ENCODE results near the gene PLA2G4B. TPM values are rescaled to one million over a fixed set of nuclear protein-coding genes. Genes with fewer than 3 reads are reported as not detected.

Gene PLA2G4B
- total RNA-seq, 5 donors from 2014 or later (not counting 1 experiment from before 2014, with no cell fraction given) = 32.0 to 55.8 (median 44.9) TPM

DNA sequence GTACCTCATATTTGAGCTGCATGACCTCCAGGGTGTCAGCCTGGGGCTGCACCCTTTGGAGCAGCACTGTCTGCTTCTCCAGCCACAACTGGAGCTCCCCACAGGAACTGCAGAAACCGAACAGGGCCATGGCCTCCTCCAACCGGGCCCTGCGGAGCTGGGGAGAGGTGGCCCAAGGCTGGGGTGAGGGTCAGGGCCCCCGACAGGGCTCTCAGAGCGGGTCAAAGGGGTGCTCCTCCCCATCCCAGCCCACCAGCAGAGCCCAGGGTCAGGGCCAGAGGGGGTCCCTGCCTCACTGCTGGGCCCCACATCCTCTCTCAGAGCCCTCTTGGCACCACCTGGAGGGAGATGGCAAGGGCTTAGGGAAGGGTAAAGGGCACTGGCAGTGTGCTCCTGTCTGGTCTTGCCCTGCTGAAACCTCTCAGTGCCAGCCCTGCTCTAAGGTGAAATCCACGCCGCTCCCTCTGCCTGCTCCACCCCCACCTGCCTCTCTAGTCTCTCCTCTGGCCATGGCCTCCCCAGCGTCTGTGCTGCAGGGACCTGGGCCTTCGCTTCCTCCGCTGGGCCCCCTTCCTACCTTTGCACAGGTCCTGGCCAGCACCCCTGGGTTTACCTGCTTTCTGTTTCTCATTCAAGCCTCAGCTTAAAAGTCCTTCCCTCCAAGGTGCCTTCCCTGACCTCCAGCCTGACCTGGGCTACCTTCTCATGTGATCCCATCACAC is 41.7 kb downstream of the PLA2G4B start:
- peaks cover 0 to 39% of the 10 kb centered on the region in 2 experiments for H3K27me3 ChIP-seq (replicated peaks in 1 of 2; ENCODE audit: control insufficient read depth in 2 of 2, extremely low read depth in 1 of 2, insufficient read depth in 2 of 2, low read length in 1 of 2)
- DNase-seq (no peak), ATAC-seq (replicated peaks in 1 of 4) (no peak)
- CTCF ChIA-PET = interaction anchor here in 1 of 2 donors (0.6 kb wide), 1 partner anchor 108 kb away, joined by 9 read pairs; no protein-coding TSS in a partner anchor
- H3K4me1 ChIP-seq (ENCODE audit: control insufficient read depth in 1 of 2, extremely low read depth in 1 of 2, insufficient read depth in 2 of 2, low read length in 2 of 2) = peaks cover 2 to 12% of the 10 kb centered on the region in 2 experiments
- H3K9me3 ChIP-seq = no peaks in the 10 kb centered on the region
- H3K9me3 Mint-ChIP-seq = no peaks in the 10 kb centered on the region
- no peaks in the 10 kb centered on the region for H3K36me3 Mint-ChIP-seq
- peaks cover 6 to 13% (median 12%) of the 10 kb centered on the region in 3 donors for H3K4me1 Mint-ChIP-seq
- no peaks in the 10 kb centered on the region for H3K36me3 ChIP-seq (ENCODE audit: control insufficient read depth in 2 of 2, extremely low read depth in 1 of 2, insufficient read depth in 1 of 2, low read length in 1 of 2)
- peaks cover 13 to 15% of the 10 kb centered on the region in 2 donors for H3K27me3 Mint-ChIP-seq
- no peak overlapping the region for H3K4me3 Mint-ChIP-seq
- no peak overlapping the region for H3K27ac ChIP-seq (ENCODE audit: low read length)
- POLR2A ChIA-PET = no interaction called here
- no peak overlapping the region for H3K4me3 ChIP-seq (ENCODE audit: control insufficient read depth in 1 of 2, extremely low read depth in 1 of 2, low read length in 1 of 2)
- no peak overlapping the region for H3K27ac Mint-ChIP-seq
- 98% methylated on average over 6 of the region's 10 CpGs for WGBS (ENCODE audit: insufficient coverage)

DNA sequence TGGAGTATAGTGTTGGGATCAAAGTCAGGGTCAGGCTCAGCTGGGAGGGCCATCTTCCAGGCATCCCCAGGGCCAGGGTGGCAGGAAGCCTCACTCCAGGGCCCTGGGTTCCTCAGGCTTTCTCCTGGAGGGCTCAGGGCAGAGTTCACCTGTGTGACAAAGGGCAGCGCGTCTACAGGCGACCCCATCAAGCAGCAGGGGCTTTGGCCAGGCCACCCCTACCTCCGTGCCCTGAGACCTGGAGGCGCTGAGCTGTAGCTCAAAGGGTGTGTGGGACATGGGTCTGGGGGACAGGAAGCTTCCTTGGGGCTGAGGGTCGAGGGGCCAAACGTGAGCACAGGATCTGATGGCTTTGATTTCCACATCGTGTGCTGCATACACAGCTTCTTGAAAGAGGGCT is 42.4 kb downstream of the PLA2G4B start:
- peaks cover 0 to 39% of the 10 kb centered on the region in 2 experiments for H3K27me3 ChIP-seq (replicated peaks in 1 of 2; ENCODE audit: control insufficient read depth in 2 of 2, extremely low read depth in 1 of 2, insufficient read depth in 2 of 2, low read length in 1 of 2)
- Mint-ChIP-seq H3K36me3 (no peaks in the 10 kb centered on the region), H3K27ac (no peak overlapping the region), H3K4me1 (peaks cover 6 to 16% (median 15%) of the 10 kb centered on the region in 3 donors), H3K27me3 (peaks cover 13 to 15% of the 10 kb centered on the region in 2 donors), H3K4me3 (peak overlapping the region; percentile 17 to 65 (median 62)), H3K9me3 (no peaks in the 10 kb centered on the region)
- H3K36me3 ChIP-seq (ENCODE audit: control insufficient read depth in 2 of 2, extremely low read depth in 1 of 2, insufficient read depth in 1 of 2, low read length in 1 of 2) = no peaks in the 10 kb centered on the region
- POLR2A ChIA-PET = no interaction called here
- H3K9me3 ChIP-seq = no peaks in the 10 kb centered on the region
- no peak overlapping the region for H3K27ac ChIP-seq (ENCODE audit: low read length)
- WGBS (ENCODE audit: insufficient coverage) = 93% methylated on average over 3 of the region's 8 CpGs
- ATAC-seq (replicated peaks in 1 of 4) = no peak
- no peak for DNase-seq
- H3K4me3 ChIP-seq (ENCODE audit: control insufficient read depth in 1 of 2, extremely low read depth in 1 of 2, low read length in 1 of 2) = no peak overlapping the region
- peaks cover 2 to 12% of the 10 kb centered on the region in 2 experiments for H3K4me1 ChIP-seq (ENCODE audit: control insufficient read depth in 1 of 2, extremely low read depth in 1 of 2, insufficient read depth in 2 of 2, low read length in 2 of 2)
- CTCF ChIA-PET = interaction anchor here (0.6 kb wide), 2 partner anchors 70 to 184 kb away, joined by 3 to 6 read pairs; no protein-coding TSS in a partner anchor

GRCh38 chr15:41881550-41881919 is 42.9 kb downstream of the PLA2G4B start:
- H3K27me3 Mint-ChIP-seq = peaks cover 13 to 15% of the 10 kb centered on the region in 2 donors
- no peaks in the 10 kb centered on the region for H3K36me3 Mint-ChIP-seq
- ATAC-seq (replicated peaks in 1 of 4) (peak in 2 of 4 experiments; percentile 11), DNase-seq (no peak)
- no peaks in the 10 kb centered on the region for H3K9me3 ChIP-seq
- peaks cover 6 to 16% (median 15%) of the 10 kb centered on the region in 3 donors for H3K4me1 Mint-ChIP-seq
- H3K27me3 ChIP-seq (replicated peaks in 1 of 2; ENCODE audit: control insufficient read depth in 2 of 2, extremely low read depth in 1 of 2, insufficient read depth in 2 of 2, low read length in 1 of 2) = peaks cover 0 to 39% of the 10 kb centered on the region in 2 experiments
- no peak overlapping the region for H3K27ac ChIP-seq (ENCODE audit: low read length)
- WGBS (ENCODE audit: insufficient coverage) = 57% methylated on average over 9 of the region's 10 CpGs
- H3K4me3 ChIP-seq (ENCODE audit: control insufficient read depth in 1 of 2, extremely low read depth in 1 of 2, low read length in 1 of 2) = no peak overlapping the region
- H3K4me3 Mint-ChIP-seq = peak overlapping the region; percentile 17 to 65 (median 62)
- H3K9me3 Mint-ChIP-seq = no peaks in the 10 kb centered on the region
- POLR2A ChIA-PET = no interaction called here
- H3K27ac Mint-ChIP-seq = no peak overlapping the region
- H3K4me1 ChIP-seq (ENCODE audit: control insufficient read depth in 1 of 2, extremely low read depth in 1 of 2, insufficient read depth in 2 of 2, low read length in 2 of 2) = peaks cover 2 to 12% of the 10 kb centered on the region in 2 experiments
- CTCF ChIA-PET = interaction anchor here in 1 of 2 donors (0.6 kb wide), 1 partner anchor 71 kb away, joined by 6 read pairs; no protein-coding TSS in a partner anchor
- H3K36me3 ChIP-seq (ENCODE audit: control insufficient read depth in 2 of 2, extremely low read depth in 1 of 2, insufficient read depth in 1 of 2, low read length in 1 of 2) = no peaks in the 10 kb centered on the region

GRCh38 chr15:41881920-41882688 is 43.5 kb downstream of the PLA2G4B start:
- H3K9me3 Mint-ChIP-seq = no peaks in the 10 kb centered on the region
- ChIA-PET CTCF (no interaction called here), POLR2A (interaction anchor here in 1 of 2 donors (0.7 kb wide), 1 partner anchor 307 kb away, joined by 3 read pairs; no protein-coding TSS in a partner anchor)
- no peaks in the 10 kb centered on the region for H3K36me3 ChIP-seq (ENCODE audit: control insufficient read depth in 2 of 2, extremely low read depth in 1 of 2, insufficient read depth in 1 of 2, low read length in 1 of 2)
- H3K27me3 ChIP-seq (replicated peaks in 1 of 2; ENCODE audit: control insufficient read depth in 2 of 2, extremely low read depth in 1 of 2, insufficient read depth in 2 of 2, low read length in 1 of 2) = peaks cover 0 to 39% of the 10 kb centered on the region in 2 experiments
- H3K36me3 Mint-ChIP-seq = no peaks in the 10 kb centered on the region
- no peak overlapping the region for H3K27ac Mint-ChIP-seq
- H3K27me3 Mint-ChIP-seq = peaks cover 13 to 15% of the 10 kb centered on the region in 2 donors
- DNase-seq (no peak), ATAC-seq (replicated peaks in 1 of 4) (peak; percentile 24 to 55 (median 48))
- H3K27ac ChIP-seq (ENCODE audit: low read length) = no peak overlapping the region
- H3K4me3 Mint-ChIP-seq = peak overlapping the region in 1 of 3 donors; percentile 65
- H3K9me3 ChIP-seq = no peaks in the 10 kb centered on the region
- H3K4me1 ChIP-seq (ENCODE audit: control insufficient read depth in 1 of 2, extremely low read depth in 1 of 2, insufficient read depth in 2 of 2, low read length in 2 of 2) = peaks cover 2 to 12% of the 10 kb centered on the region in 2 experiments
- H3K4me3 ChIP-seq (ENCODE audit: control insufficient read depth in 1 of 2, extremely low read depth in 1 of 2, low read length in 1 of 2) = no peak overlapping the region
- H3K4me1 Mint-ChIP-seq = peaks cover 6 to 16% (median 15%) of the 10 kb centered on the region in 3 donors
- WGBS (ENCODE audit: insufficient coverage) = 19% methylated on average over 49 of the region's 81 CpGs

DNA sequence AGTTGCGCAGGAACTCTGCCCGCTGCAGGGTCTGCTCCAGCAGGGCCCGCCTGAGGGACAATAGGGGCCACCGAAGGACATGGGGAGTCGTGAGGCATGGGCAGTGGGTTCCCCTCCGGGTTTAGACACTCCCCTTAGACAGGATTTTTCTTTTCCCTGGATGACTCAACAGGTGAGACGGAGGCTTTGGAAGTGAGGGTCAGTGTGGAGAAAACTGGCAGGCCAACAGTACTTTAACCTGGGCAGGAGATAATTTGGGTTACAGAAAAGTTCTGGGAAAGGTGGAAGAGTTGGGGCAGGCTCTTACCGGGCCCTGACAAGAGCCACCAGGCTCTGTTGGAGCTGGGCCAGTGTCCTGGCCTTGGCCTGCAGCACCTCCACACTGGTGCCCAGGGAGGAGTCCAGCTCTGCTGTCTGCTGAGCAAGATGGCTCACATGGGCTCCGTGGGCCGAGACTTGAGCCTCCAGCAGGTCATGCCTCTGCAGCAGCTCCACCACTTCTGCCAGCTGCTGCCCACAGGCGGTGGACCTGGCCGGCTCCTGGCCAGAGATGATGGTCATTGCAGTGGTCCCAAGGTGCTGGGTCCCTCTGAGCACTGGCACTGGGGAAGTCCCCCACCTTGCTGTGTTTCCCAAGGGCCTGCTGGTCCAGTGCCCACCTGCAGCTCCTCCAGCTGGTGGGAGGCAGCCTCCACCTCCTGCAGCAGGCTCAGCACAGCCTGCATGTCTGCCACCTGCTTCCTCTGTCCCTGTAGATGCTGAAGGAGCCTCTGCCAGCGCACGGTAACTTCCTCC is 44.2 kb downstream of the PLA2G4B start:
- H3K27ac Mint-ChIP-seq = peak overlapping the region in 1 of 2 donors; percentile 5
- WGBS (ENCODE audit: insufficient coverage) = 86% methylated on average over 12 of the region's 14 CpGs
- H3K27me3 Mint-ChIP-seq = peaks cover 13 to 15% of the 10 kb centered on the region in 2 donors
- POLR2A ChIA-PET = no interaction called here
- DNase-seq = no peak
- no peaks in the 10 kb centered on the region for H3K9me3 Mint-ChIP-seq
- H3K4me3 Mint-ChIP-seq = peak overlapping the region in 1 of 3 donors; percentile 40
- no peaks in the 10 kb centered on the region for H3K9me3 ChIP-seq
- H3K4me1 ChIP-seq (ENCODE audit: control insufficient read depth in 1 of 2, extremely low read depth in 1 of 2, insufficient read depth in 2 of 2, low read length in 2 of 2) = peaks cover 2 to 16% of the 10 kb centered on the region in 2 experiments
- no peak overlapping the region for H3K4me3 ChIP-seq (ENCODE audit: control insufficient read depth in 1 of 2, extremely low read depth in 1 of 2, low read length in 1 of 2)
- H3K4me1 Mint-ChIP-seq = peaks cover 6 to 21% (median 16%) of the 10 kb centered on the region in 3 donors
- peak in 1 of 4 experiments; percentile 13 for ATAC-seq (replicated peaks in 1 of 4)
- H3K36me3 ChIP-seq (ENCODE audit: control insufficient read depth in 2 of 2, extremely low read depth in 1 of 2, insufficient read depth in 1 of 2, low read length in 1 of 2) = no peaks in the 10 kb centered on the region
- no peaks in the 10 kb centered on the region for H3K36me3 Mint-ChIP-seq
- peaks cover 0 to 39% of the 10 kb centered on the region in 2 experiments for H3K27me3 ChIP-seq (replicated peaks in 1 of 2; ENCODE audit: control insufficient read depth in 2 of 2, extremely low read depth in 1 of 2, insufficient read depth in 2 of 2, low read length in 1 of 2)
- H3K27ac ChIP-seq (ENCODE audit: low read length) = no peak overlapping the region
- CTCF ChIA-PET = no interaction called here

- ChIA-PET CTCF (no interaction called here), POLR2A (no interaction called here)
- no peaks in the 10 kb centered on the region for H3K9me3 ChIP-seq
- peak overlapping the region in 1 of 3 donors; percentile 40 for H3K4me3 Mint-ChIP-seq
- no peak overlapping the region for H3K27ac ChIP-seq (ENCODE audit: low read length)
- H3K36me3 Mint-ChIP-seq = no peaks in the 10 kb centered on the region
- H3K36me3 ChIP-seq (ENCODE audit: control insufficient read depth in 2 of 2, extremely low read depth in 1 of 2, insufficient read depth in 1 of 2, low read length in 1 of 2) = no peaks in the 10 kb centered on the region
- H3K4me1 Mint-ChIP-seq = peaks cover 9 to 27% (median 18%) of the 10 kb centered on the region in 3 donors
- DNase-seq = no peak
- H3K9me3 Mint-ChIP-seq = no peaks in the 10 kb centered on the region
- peaks cover 13 to 15% of the 10 kb centered on the region in 2 donors for H3K27me3 Mint-ChIP-seq
- ATAC-seq (replicated peaks in 1 of 4) = no peak
- peaks cover 0 to 39% of the 10 kb centered on the region in 2 experiments for H3K27me3 ChIP-seq (replicated peaks in 1 of 2; ENCODE audit: control insufficient read depth in 2 of 2, extremely low read depth in 1 of 2, insufficient read depth in 2 of 2, low read length in 1 of 2)
- H3K4me1 ChIP-seq (ENCODE audit: control insufficient read depth in 1 of 2, extremely low read depth in 1 of 2, insufficient read depth in 2 of 2, low read length in 2 of 2) = peaks cover 2 to 22% of the 10 kb centered on the region in 2 experiments
- 80% methylated on average over 2 of the region's 2 CpGs for WGBS (ENCODE audit: insufficient coverage)
- H3K4me3 ChIP-seq (ENCODE audit: control insufficient read depth in 1 of 2, extremely low read depth in 1 of 2, low read length in 1 of 2) = no peak overlapping the region
- peak overlapping the region in 1 of 2 donors; percentile 5 for H3K27ac Mint-ChIP-seq
Measured at GRCh38 chr15:41883484-41883825, 44.8 kb downstream of the PLA2G4B start.

Measured in T-cell (primary cell).